Measurements from ENCODE around the gene PEDS1. TPM values are rescaled to one million over a fixed set of nuclear protein-coding genes. Genes with fewer than 3 reads are reported as not detected.

PEDS1 gene
- total and polyA plus RNA-seq, 3 donors from 2014 or later, result 39.3 to 45.5 (median 40.1) TPM

GRCh38 chr20:50190251-50191064 lies 36.9 kb upstream of the PEDS1 start, which contains the start of gene CEBPB:
Gene CEBPB (plus strand): TSS chr20:50190830. CDS start chr20:50191034, 204 bp downstream.
- H3K27me3 ChIP-seq, result no peaks in the 10 kb centered on the region
- H3K27ac ChIP-seq, result peak within 1 kb of the TSS; percentile 96 to 98
- peak; percentile 91 for DNase-seq
- TF ChIP-seq CTCF (IDR thresholded peaks at IDR 0.05), result peak; percentile 72 to 86 (median 79)
- TF ChIP-seq POLR2A (IDR thresholded peaks at IDR 0.05), result peak; percentile 83
- intact Hi-C loops (cut with DNase I; ENCODE audit: low total_unique reads), result loop anchor here (10.0 kb wide), 1 partner anchor 184 kb away; no protein-coding TSS in a partner anchor
- H3K4me3 ChIP-seq, result peak within 1 kb of the TSS; percentile 91 to 92
- WGBS, 2 donors, result 1% methylated on average over 22 to 89 of the region's 89 CpGs
- no peaks in the 10 kb centered on the region for H3K36me3 ChIP-seq (ENCODE audit: low read depth, missing control alignments)
- H3K9me3 ChIP-seq, result no peaks in the 10 kb centered on the region
- H3K4me1 ChIP-seq, result peaks cover 16% of the 10 kb centered on the region

GRCh38 chr20:50189681-50190250 lies 36.2 kb upstream of the PEDS1 start:
- intact Hi-C loops (cut with DNase I; ENCODE audit: low total_unique reads), result loop anchor here (5.0 to 10.0 kb wide), 3 partner anchors 185 to 385 kb away; no protein-coding TSS in a partner anchor
- WGBS, 2 donors, result 36 to 37% methylated on average over 6 to 27 of the region's 29 CpGs
- TF ChIP-seq POLR2A (IDR thresholded peaks at IDR 0.05), result no peak
- no peak for TF ChIP-seq CTCF (IDR thresholded peaks at IDR 0.05)
- peak overlapping the region; percentile 96 to 98 for H3K27ac ChIP-seq
- H3K27me3 ChIP-seq, result no peaks in the 10 kb centered on the region
- peak; percentile 47 for DNase-seq
- peak overlapping the region; percentile 91 to 92 for H3K4me3 ChIP-seq
- no peaks in the 10 kb centered on the region for H3K9me3 ChIP-seq
- H3K36me3 ChIP-seq (ENCODE audit: low read depth, missing control alignments), result no peaks in the 10 kb centered on the region
- H3K4me1 ChIP-seq, result peaks cover 16% of the 10 kb centered on the region

- WGBS, 2 donors, result 72 to 84% methylated on average over 10 to 18 of the region's 18 CpGs
- no peaks in the 10 kb centered on the region for H3K9me3 ChIP-seq
- H3K4me1 ChIP-seq, result peaks cover 12% of the 10 kb centered on the region
- TF ChIP-seq POLR2A (IDR thresholded peaks at IDR 0.05), result no peak
- TF ChIP-seq CTCF (IDR thresholded peaks at IDR 0.05), result no peak
- intact Hi-C loops (cut with DNase I; ENCODE audit: low total_unique reads), result loop anchor here (5.0 to 10.0 kb wide), 2 partner anchors 273 to 386 kb away; no protein-coding TSS in a partner anchor
- no peak overlapping the region for H3K4me3 ChIP-seq
- peak overlapping the region in 1 of 2 donors; percentile 96 for H3K27ac ChIP-seq
- no peak for DNase-seq
- H3K27me3 ChIP-seq, result no peaks in the 10 kb centered on the region
- no peaks in the 10 kb centered on the region for H3K36me3 ChIP-seq (ENCODE audit: low read depth, missing control alignments)
Measured at GRCh38 chr20:50188879-50189680, 35.6 kb upstream of the PEDS1 start.

GRCh38 chr20:50188287-50188688 lies 34.8 kb upstream of the PEDS1 start:
- TF ChIP-seq POLR2A (IDR thresholded peaks at IDR 0.05) (no peak), CTCF (IDR thresholded peaks at IDR 0.05) (no peak)
- intact Hi-C loops (cut with DNase I; ENCODE audit: low total_unique reads), result loop anchor here (5.0 to 10.0 kb wide), 2 partner anchors 274 to 387 kb away; no protein-coding TSS in a partner anchor
- no peak for DNase-seq
- no peak overlapping the region for H3K27ac ChIP-seq
- H3K27me3 ChIP-seq, result no peaks in the 10 kb centered on the region
- H3K36me3 ChIP-seq (ENCODE audit: low read depth, missing control alignments), result no peaks in the 10 kb centered on the region
- H3K4me3 ChIP-seq, result no peak overlapping the region
- H3K9me3 ChIP-seq, result no peaks in the 10 kb centered on the region
- peaks cover 6% of the 10 kb centered on the region for H3K4me1 ChIP-seq
- WGBS, 2 donors, result 90 to 93% methylated on average over 6 of the region's 6 CpGs

Measured in testis (tissue), 3 donors.